Loucy (cell line): Measurements from ENCODE around the gene PTTG1IP.

Source experiments
- H2AFZ ChIP-seq: fragments of 200-600 bp; sonication (generic); 2 replicates; pipeline ENCODE4 v1.6.0; 2016; ENCODE audit warnings: antibody characterized with exemption, mild to moderate bottlenecking, low read length, moderate library complexity
- H3F3A ChIP-seq: fragments of 200-600 bp; 2 replicates; pipeline ENCODE4 v1.6.0; 2016; ENCODE audit warnings: antibody characterized with exemption, low read depth, mild to moderate bottlenecking
- H3K27me3 ChIP-seq: fragments of 200-600 bp; sonication (generic); 2 replicates; pipeline ENCODE4 v1.6.1; 2014; ENCODE audit warnings: low read length, mild to moderate bottlenecking; ENCODE audit not compliant: insufficient read depth, poor library complexity, severe bottlenecking
- H3K36me3 ChIP-seq: fragments of 200-600 bp; sonication (generic); 2 replicates; pipeline ENCODE4 v1.6.1; 2016; ENCODE audit warnings: low read length; ENCODE audit not compliant: insufficient read depth
- H3K4me1 ChIP-seq: fragments of 200-600 bp; sonication (generic); 2 replicates; pipeline ENCODE4 v1.5.1; 2014; ENCODE audit warnings: low read length, mild to moderate bottlenecking; ENCODE audit not compliant: insufficient read depth, poor library complexity, severe bottlenecking
- H3K4me2 ChIP-seq: fragments of 200-600 bp; sonication (generic); 2 replicates; pipeline ENCODE4 v1.6.0; 2014; ENCODE audit warnings: antibody characterized with exemption, low read length, low read depth, mild to moderate bottlenecking; ENCODE audit not compliant: poor library complexity, severe bottlenecking
- H3K4me3 ChIP-seq: fragments of 200-600 bp; sonication (generic); 2 replicates; pipeline ENCODE4 v1.5.1; 2014; ENCODE audit warnings: low read length, mild to moderate bottlenecking, mixed read lengths; ENCODE audit not compliant: poor library complexity, severe bottlenecking
- H3K79me2 ChIP-seq: fragments of 200-600 bp; sonication (generic); 2 replicates; pipeline ENCODE4 v1.6.1; 2014; ENCODE audit warnings: low read length; ENCODE audit not compliant: insufficient read depth
- H3K9ac ChIP-seq: fragments of 200-600 bp; sonication (generic); 2 replicates; pipeline ENCODE4 v1.6.0; 2014; ENCODE audit warnings: mild to moderate bottlenecking, low read depth, low read length, moderate library complexity; ENCODE audit not compliant: poor library complexity, severe bottlenecking
- H3K9me2 ChIP-seq: fragments of 200-600 bp; sonication (generic); replicated peaks from 2 replicates; pipeline ENCODE4 v1.6.1; 2016; ENCODE audit warnings: low read depth, low read length, mixed read lengths
- H3K9me3 ChIP-seq: fragments of 200-600 bp; sonication (generic); 2 replicates; pipeline ENCODE4 v1.6.1; 2014; ENCODE audit warnings: mild to moderate bottlenecking, antibody characterized with exemption, low read length, low read depth; ENCODE audit not compliant: insufficient read depth
- H4K20me1 ChIP-seq: fragments of 200-600 bp; sonication (generic); 2 replicates; pipeline ENCODE4 v1.6.0; 2014; ENCODE audit warnings: antibody characterized with exemption, low read length, mild to moderate bottlenecking; ENCODE audit not compliant: insufficient read depth, poor library complexity, severe bottlenecking
- EZH2phosphoT487 ChIP-seq: fragments of 200-600 bp; IDR thresholded peaks from 2 replicates; pipeline ENCODE4 v1.6.1; 2018; ENCODE audit warnings: antibody characterized with exemption, mild to moderate bottlenecking, moderate library complexity, borderline replicate concordance
- TF ChIP-seq, protein P1 (sequence below): fragments of 200-600 bp; sonication (generic); conservative IDR thresholded peaks from 2 replicates; pipeline ENCODE4 v1.5.1; 2014; ENCODE audit warnings: mild to moderate bottlenecking, antibody characterized with exemption, low read length

PTTG1IP gene

DNA sequence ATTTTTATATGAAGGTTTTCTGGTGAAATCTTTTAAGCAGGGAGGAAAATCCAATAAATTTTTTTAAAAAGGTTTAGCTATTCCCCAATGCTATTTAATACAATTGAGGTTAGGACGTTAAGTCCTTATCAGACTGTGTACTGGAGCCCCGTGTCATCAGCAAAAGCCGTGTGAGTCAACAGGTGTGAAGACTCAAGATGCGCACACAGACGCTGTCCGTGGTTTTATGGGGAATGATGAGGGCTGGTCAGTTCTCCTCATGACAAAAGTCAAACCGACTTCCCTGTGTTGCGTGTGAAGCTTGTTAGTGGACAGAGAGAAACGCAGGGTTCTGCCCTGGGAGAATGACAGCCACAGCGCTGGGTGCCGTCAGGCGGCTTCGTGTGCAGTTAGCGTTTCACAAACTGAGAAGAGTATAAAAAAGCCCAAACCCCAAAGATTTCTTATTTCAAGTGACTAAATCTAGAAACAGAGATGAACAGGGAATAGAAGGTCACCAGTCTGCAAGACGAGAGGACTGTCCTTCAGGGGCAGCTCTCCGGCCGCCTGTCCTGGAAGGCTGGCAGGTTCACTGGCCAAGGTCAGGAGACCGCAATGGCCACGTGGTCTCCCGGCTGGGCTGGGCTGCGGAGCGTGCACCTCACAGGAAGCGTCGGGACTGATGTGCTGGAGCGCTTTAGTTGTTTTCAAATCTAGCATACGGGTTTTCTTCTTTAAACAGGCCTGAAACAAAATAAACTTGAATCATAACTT, 22.4 kb downstream of the PTTG1IP start:
- no peak overlapping the region for H3K4me2 ChIP-seq
- peaks cover 32% of the 10 kb centered on the region; the same call in 1 of the 2 replicates for H3K79me2 ChIP-seq
- H3K9ac ChIP-seq = no peak overlapping the region
- H3K4me1 ChIP-seq = no peaks in the 10 kb centered on the region
- TF ChIP-seq, protein P1, sequence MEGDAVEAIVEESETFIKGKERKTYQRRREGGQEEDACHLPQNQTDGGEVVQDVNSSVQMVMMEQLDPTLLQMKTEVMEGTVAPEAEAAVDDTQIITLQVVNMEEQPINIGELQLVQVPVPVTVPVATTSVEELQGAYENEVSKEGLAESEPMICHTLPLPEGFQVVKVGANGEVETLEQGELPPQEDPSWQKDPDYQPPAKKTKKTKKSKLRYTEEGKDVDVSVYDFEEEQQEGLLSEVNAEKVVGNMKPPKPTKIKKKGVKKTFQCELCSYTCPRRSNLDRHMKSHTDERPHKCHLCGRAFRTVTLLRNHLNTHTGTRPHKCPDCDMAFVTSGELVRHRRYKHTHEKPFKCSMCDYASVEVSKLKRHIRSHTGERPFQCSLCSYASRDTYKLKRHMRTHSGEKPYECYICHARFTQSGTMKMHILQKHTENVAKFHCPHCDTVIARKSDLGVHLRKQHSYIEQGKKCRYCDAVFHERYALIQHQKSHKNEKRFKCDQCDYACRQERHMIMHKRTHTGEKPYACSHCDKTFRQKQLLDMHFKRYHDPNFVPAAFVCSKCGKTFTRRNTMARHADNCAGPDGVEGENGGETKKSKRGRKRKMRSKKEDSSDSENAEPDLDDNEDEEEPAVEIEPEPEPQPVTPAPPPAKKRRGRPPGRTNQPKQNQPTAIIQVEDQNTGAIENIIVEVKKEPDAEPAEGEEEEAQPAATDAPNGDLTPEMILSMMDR = no peak
- TF ChIP-seq EZH2phosphoT487 = no peak
- H3K27me3 ChIP-seq = no peaks in the 10 kb centered on the region
- no peak overlapping the region for H3K4me3 ChIP-seq
- H3K9me2 ChIP-seq = no peaks in the 10 kb centered on the region
- H4K20me1 ChIP-seq = peaks cover 21% of the 10 kb centered on the region
- no peaks in the 10 kb centered on the region for H3K9me3 ChIP-seq
- peaks cover 73% of the 10 kb centered on the region for H3K36me3 ChIP-seq
- H2AFZ ChIP-seq = no peak overlapping the region
- no peaks in the 10 kb centered on the region for H3F3A ChIP-seq

DNA sequence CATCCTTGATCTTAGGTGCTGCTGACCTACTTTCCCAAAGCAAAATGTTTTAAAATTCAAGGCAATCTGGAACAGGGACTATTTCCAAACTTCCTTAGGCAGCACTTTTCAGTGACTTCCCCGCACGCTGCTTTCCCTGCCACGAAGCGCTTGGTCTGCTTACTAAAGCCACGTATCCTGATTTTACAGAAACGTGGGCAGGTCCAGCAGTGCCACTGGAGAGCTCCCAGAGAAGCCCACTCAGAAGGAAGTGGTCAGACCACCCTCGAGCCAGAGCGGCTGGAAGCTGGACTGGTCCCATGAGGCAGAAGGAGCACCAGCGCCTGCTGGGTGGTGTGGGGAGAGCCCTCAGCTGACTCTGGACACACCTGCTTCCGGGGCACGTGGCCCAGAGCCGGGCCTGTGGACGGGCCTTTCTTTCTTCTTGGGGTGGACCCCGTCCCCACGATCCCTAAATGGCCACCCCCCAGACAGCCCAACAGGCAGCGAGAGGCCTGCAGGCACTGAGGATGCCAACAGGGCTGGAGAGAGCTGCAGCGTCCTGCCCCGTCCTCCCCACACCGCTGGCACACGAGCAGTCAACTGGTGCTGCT, 23.2 kb downstream of the PTTG1IP start:
- H3F3A ChIP-seq = no peaks in the 10 kb centered on the region
- peaks cover 26% of the 10 kb centered on the region; the same call in 1 of the 2 replicates for H3K79me2 ChIP-seq
- H3K4me3 ChIP-seq = no peak overlapping the region
- H3K27me3 ChIP-seq = no peaks in the 10 kb centered on the region
- peaks cover 65% of the 10 kb centered on the region for H3K36me3 ChIP-seq
- no peaks in the 10 kb centered on the region for H3K9me3 ChIP-seq
- no peak overlapping the region for H3K4me2 ChIP-seq
- TF ChIP-seq EZH2phosphoT487 = no peak
- TF ChIP-seq, protein P1 = no peak
- H3K9ac ChIP-seq = no peak overlapping the region
- H2AFZ ChIP-seq = no peak overlapping the region
- no peaks in the 10 kb centered on the region for H3K4me1 ChIP-seq
- H4K20me1 ChIP-seq = peaks cover 19% of the 10 kb centered on the region
- H3K9me2 ChIP-seq = no peaks in the 10 kb centered on the region

DNA sequence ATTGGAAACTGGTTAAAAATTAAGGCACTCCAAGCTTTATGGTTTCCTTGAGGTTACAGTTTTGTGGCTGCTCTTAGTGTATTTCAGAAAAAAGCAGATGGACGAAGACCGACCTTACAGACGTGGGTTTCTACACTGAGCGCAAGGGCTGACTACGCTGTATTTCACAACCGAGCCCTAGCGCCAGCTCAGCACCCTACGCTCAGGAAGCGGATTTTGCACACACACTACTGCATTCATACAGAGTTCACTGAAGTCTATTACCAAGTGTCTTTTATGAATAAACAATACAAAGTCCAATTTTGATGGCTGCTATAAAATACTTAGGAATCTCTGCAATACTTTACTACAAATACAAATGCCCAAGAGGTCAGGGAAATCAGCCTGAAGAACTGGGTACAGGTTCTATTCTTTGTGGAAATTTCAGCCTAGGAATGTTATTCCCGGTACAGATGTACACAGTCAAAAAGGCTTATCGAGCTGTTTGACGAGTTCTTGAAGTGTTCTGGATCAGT, 23.8 kb downstream of the PTTG1IP start:
- H4K20me1 ChIP-seq = peaks cover 17% of the 10 kb centered on the region
- H3K4me1 ChIP-seq = no peaks in the 10 kb centered on the region

More for the DNA sequence above, 23.8 kb downstream of the PTTG1IP start:
- H2AFZ ChIP-seq = no peak overlapping the region
- H3F3A ChIP-seq = no peaks in the 10 kb centered on the region
- TF ChIP-seq, protein P1 = no peak
- no peak for TF ChIP-seq EZH2phosphoT487
- no peak overlapping the region for H3K4me2 ChIP-seq
- H3K9me2 ChIP-seq = no peaks in the 10 kb centered on the region
- H3K4me3 ChIP-seq = no peak overlapping the region
- H3K27me3 ChIP-seq = no peaks in the 10 kb centered on the region
- peaks cover 59% of the 10 kb centered on the region for H3K36me3 ChIP-seq
- H3K9me3 ChIP-seq = no peaks in the 10 kb centered on the region
- no peak overlapping the region for H3K9ac ChIP-seq
- H3K79me2 ChIP-seq = peaks cover 21% of the 10 kb centered on the region; the same call in 1 of the 2 replicates
